Omental fat pad (tissue), 4 donors: Measurements from ENCODE around the gene MAP2K3. TPM values are rescaled to one million over a fixed set of nuclear protein-coding genes. Genes with fewer than 3 reads are reported as not detected.
A peak's percentile ranks its signal among the peaks of the same experiment; 100 is the strongest.
"Not testable (repeated sequence)": the region's sequence is repeated elsewhere in the genome, so short reads cannot be mapped to it uniquely, and the experiment has no call there.

ENCODE experiments used
- ATAC-seq: fragments of 150-250 bp; one replicate; pipeline ENCODE4 v1.9.1; 2016; ENCODE audit warnings: mild to moderate bottlenecking, moderate library complexity; ENCODE audit not compliant: low FRiP score
- DNase-seq: peaks from one replicate; pipeline ENCODE4 v3.0.0-alpha.2; 2019; ENCODE audit warnings: low spot score
- total RNA-seq, 4 donors: library from RNA; depleted of rRNA; stranded (reverse); fragments of >200 nt; gene quantifications; one replicate each; pipeline ENCODE4 v1.1.0, GENCODE V29; 2016
- TF ChIP-seq, protein P1 (sequence below), 3 donors: fragments of 450-650 bp; IDR thresholded peaks; one replicate each; pipeline ENCODE4 v1.5.1; 2016 to 2017; ENCODE audit warnings: antibody characterized with exemption in 3 of 3, mild to moderate bottlenecking in 3 of 3, moderate library complexity in 2 of 3

MAP2K3 gene
- total RNA-seq, 4 donors from 2014 or later = 36.8 to 170 (median 58.5) TPM

DNA sequence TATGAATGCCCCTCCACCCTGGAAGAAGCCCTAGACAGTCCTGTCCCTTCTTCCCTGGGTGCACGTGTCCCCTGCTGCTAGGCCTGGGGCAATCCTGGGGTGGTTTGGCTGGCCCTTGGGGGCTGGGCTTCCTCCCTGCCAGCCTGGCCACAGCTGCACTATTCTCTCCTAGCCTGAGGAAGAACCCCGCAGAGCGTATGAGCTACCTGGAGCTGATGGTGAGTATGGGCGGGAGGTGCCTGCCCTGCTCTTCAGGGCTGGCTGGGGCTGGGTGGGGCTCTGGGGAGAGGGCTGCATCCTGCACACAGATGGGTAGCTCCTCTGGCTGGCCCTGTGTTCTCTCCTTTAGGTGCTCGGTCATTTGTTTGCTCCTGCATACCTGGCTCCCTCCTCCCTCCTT, 28.8 kb downstream of the MAP2K3 start:
- no peak for ATAC-seq
- TF ChIP-seq, protein P1, sequence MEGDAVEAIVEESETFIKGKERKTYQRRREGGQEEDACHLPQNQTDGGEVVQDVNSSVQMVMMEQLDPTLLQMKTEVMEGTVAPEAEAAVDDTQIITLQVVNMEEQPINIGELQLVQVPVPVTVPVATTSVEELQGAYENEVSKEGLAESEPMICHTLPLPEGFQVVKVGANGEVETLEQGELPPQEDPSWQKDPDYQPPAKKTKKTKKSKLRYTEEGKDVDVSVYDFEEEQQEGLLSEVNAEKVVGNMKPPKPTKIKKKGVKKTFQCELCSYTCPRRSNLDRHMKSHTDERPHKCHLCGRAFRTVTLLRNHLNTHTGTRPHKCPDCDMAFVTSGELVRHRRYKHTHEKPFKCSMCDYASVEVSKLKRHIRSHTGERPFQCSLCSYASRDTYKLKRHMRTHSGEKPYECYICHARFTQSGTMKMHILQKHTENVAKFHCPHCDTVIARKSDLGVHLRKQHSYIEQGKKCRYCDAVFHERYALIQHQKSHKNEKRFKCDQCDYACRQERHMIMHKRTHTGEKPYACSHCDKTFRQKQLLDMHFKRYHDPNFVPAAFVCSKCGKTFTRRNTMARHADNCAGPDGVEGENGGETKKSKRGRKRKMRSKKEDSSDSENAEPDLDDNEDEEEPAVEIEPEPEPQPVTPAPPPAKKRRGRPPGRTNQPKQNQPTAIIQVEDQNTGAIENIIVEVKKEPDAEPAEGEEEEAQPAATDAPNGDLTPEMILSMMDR (IDR thresholded peaks at IDR 0.05) = no peak
- no peak for DNase-seq

DNA sequence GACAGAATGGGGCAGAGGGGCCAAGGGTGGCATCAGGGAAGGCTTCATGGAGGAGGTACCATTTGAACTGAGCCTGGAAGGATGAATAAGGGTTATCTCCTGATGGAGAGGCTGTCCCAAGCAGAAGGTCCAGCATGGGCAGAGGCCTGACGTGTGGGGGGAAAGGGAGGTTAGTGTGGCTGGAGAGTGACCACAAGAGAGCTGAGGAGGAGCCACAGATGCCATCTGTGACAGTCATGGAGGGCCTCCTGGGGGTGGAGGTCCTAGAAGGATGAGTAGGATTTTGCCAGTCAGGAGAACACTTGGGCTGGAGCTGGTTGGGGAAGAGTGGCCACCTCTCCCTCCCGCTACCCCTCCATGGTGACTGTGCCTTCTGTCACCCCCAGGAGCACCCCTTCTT, 29.2 kb downstream of the MAP2K3 start:
- ATAC-seq, DNase-seq: not testable (repeated sequence)

DNA sequence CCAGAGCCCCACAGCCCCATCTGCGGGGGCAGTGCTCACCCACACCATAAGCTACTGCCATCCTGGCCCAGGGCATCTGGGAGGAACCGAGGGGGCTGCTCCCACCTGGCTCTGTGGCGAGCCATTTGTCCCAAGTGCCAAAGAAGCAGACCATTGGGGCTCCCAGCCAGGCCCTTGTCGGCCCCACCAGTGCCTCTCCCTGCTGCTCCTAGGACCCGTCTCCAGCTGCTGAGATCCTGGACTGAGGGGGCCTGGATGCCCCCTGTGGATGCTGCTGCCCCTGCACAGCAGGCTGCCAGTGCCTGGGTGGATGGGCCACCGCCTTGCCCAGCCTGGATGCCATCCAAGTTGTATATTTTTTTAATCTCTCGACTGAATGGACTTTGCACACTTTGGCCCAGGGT, 29.8 kb downstream of the MAP2K3 start:
- not testable (repeated sequence) for DNase-seq, ATAC-seq

DNA sequence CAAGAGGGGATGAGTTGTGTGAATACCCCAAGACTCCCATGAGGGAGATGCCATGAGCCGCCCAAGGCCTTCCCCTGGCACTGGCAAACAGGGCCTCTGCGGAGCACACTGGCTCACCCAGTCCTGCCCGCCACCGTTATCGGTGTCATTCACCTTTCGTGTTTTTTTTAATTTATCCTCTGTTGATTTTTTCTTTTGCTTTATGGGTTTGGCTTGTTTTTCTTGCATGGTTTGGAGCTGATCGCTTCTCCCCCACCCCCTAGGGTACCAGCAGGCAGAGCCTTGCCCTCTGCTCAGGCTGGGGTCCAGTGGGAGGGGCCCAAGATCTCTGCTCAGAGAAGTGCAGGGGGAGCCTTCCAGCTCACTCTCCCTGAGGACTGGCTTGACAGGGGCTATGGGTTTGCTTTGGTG, 30.2 kb downstream of the MAP2K3 start:
- DNase-seq, ATAC-seq: not testable (repeated sequence)

DNA sequence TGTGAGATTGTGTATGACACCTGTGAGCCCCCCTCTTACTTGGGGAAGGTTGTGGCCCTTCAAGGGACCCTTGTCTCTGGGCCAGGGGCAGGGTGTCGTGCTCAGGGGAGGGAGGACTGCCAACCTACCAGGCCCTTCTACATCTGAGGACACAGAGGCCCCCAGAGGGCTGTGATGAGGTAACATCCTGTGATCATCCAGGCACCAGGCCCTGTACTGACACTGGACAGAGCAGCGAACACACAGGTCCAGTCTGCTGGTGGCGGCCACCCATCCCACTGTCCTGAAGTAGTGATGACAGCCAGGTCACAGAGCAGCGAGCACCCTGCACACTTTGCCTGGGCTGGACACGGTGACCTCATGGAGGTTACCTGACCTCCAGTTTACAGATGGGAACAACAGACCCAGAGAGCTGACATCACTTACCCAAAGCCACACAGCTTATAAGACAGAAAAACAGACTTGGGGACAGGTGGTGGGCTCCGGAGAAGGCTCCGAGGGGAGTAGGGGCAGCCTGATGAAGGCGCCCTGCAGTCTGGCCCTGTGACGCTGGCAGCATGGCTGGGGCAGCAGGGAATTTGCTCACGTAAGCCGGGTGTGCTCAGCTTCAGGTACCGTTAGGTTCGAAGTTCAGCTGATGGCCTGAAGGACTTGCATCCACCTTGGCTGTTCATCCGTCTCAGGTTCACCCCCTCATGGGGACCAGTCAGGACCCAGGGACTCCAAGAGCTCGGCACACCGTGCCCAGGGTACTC, 30.9 kb downstream of the MAP2K3 start:
- not testable (repeated sequence) for DNase-seq, ATAC-seq

DNA sequence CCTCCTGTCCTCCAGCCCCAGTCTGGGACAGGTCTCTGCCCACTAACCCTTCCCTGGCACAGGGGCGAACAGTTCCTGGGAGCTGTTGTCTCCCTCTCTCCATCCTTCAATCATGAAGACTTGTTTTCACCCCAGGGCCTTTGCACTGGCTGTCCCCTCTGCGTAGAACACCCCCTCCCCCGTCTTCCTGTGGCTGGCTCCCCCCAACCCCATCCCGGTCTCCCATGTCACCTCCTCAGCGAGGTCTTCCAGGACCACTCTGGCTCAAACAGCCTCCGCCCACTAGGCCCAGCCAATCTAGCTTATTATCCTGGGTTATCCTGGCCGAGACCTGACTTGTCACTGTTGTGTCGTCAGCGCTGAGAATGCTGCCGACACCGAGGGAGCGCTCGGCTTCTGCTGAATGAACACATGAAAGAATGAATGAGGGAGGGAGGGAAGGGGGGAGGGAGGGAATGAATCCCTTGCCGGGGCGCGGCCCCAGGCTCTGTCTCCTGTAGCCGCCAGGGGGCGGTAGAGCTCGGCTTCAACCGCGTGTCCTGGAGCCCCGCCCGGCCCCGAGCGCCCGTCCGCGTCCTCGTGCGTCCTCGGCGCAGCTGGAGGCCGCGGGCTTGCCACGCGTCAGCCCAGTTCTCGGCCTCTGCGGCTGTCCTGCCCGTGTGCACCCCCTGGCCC, 31.8 kb downstream of the MAP2K3 start:
- peak; percentile 37 for ATAC-seq
- DNase-seq = not testable (repeated sequence)

DNA sequence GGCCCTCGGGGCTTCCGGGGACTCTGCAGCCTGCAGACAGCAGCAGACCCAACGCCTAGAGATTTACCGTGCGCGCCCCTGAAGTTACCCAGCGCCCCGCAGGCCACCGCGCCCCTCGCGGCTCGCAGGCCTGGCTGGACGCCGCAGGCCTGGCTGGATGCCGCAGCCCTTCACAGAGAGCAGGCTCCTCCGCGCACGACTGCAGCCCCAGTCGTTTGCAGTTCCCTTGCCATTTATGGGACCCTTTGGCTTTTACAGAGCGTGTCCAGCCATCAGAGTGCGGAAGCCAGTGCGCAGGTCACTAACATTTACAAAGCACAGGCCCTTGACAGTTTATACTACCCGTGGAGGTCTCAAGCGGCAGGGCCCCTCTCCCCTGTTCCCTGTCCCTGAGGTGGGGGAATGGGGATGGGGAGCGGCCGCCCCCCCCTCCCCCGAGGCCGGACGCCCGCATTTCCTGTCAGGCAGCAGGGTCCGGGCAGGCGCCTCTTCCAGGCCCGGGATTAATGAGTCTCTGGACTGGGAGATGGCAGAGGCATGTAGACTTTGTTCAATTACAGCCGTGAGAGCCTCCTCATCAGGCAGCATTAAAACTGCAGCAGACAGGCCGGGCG, 32.5 kb downstream of the MAP2K3 start:
- peak; percentile 17 for ATAC-seq
- DNase-seq = not testable (repeated sequence)

DNA sequence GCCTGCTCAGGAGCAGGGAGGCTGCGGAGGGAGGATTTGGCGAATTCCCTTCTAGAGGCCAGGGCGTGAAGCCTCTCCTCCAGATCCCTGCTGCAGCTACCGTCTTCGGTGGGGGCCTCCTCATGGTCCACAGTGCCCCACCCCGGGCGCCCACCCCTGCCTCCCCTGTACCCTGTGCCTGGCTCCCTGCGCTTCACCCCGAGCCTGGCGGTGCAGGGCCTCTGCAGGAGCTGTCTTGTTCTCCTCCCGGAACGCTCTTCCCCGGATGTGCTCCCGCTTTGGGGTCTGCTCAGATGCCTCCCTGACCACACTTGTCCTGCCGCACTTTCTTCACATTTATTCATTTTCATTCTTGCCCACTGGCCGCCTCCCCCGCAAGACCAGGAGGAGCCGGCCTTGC, 33.3 kb downstream of the MAP2K3 start:
- not testable (repeated sequence) for ATAC-seq

DNA sequence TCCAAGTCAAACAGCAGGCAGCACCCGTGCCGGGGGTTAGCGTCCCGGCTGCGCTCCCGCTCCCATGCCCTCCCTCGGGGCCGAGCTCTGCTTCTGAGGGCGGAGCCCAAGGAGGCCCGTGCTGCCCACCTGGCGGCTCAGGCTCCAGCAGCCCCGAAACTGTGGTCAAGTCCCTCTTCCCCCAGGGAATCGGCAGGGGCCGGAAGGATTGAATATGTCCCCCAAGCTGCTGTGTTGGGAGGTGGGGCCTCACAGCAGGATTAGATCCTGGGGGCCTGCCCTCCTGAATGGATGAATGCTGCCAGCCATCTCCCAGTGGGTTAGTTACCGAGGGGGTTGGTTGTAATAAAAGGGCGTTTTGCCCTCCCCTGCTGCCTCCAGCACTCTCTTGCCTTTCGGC, 33.9 kb downstream of the MAP2K3 start:
- no peak for DNase-seq
- no peak for ATAC-seq
- TF ChIP-seq, protein P1 (IDR thresholded peaks at IDR 0.05) = no peak

More for the DNA sequence above, 33.3 kb downstream of the MAP2K3 start:
- DNase-seq = not testable (repeated sequence)

DNA sequence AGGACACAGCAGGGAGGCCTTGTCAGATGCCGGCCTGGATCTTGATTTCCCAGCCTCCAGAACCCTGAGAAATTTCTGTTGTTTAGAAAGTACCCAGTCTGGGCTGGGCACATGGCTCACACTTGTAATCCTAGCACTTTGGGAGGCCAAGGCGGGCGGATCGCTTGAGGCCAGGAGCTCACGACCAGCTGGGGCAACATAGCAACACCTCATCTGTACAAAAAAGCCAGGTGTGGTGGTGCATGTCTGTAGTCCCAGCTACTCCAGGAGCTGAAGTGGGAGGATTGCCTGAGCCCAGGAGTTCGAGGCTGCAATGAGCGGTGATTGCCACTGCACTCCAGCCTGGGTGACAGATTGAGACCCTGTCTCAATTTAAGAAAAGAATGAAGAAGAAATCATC, 34.3 kb downstream of the MAP2K3 start:
- not testable (repeated sequence) for DNase-seq, ATAC-seq

DNA sequence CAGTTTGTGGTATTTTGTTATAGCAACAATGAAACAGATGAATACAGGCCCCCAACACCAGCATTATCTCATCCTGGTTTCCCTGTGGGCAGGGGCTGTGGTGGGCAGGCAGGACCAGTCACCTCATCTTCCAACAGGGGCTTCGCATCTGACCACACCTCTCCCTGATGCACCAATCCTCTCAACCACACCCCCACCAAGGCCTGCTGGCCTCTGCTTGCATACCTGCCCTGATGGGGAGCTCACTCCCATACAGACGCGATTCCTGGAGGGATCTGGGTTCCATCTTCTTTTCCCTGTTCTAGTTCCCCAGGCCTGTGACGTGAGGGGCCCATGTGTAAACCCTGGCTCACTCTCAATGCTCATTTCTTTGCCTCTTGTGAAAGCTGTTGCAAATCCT, 34.7 kb downstream of the MAP2K3 start:
- ATAC-seq, DNase-seq: not testable (repeated sequence)

DNA sequence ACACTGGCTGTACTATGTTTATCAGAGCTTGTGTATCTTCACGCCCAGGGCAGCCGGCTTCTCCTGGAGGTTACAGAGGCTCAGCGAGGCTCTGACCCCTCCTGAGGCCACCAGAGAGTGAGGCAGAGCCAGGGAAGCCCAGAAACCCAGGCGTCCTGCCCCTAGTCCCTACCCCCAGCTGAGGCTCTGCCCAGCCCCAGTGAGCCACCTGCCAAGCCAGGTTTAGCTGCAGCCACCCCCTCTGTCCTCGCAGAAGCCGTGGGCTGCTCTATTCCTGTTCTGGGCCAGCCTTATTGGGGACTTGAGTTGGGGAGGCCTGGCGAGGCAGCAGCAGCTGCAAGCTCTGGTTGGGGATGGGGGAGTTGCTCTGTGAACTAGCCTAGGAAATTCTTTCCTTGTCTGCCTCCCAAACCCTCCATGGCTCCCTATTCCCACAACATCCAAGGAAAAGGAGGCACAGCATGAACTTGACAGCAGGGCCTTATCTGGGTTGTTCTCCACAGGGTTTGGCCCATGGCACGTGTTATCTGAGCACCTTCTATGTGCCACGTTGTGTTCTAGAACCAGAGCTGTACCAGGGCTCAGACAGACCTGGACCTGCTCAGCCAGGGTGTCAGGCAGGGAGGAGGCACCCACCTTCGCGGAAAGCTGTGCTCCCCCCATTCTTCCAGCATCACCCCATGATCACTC, 35.3 kb downstream of the MAP2K3 start:
- not testable (repeated sequence) for ATAC-seq, DNase-seq

DNA sequence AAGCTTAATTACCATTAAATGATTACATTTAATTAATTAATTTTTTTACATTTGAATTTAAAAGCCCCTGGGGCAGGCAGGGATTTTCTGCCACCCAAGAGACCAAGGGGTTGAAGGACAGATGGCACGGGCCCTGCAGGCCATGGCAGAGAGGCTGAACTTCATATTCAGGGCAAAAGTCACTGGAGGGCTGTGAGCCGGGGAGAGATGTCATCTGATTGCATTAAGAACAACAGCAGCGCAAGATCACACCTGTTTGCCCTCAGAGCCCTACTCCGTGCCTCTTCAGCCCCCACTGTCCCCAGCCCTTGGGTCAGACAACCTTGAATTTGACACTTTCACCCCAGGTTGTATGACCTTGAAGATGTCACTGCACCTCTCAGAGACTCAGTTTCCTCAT, 35.9 kb downstream of the MAP2K3 start:
- ATAC-seq, DNase-seq: not testable (repeated sequence)

DNA sequence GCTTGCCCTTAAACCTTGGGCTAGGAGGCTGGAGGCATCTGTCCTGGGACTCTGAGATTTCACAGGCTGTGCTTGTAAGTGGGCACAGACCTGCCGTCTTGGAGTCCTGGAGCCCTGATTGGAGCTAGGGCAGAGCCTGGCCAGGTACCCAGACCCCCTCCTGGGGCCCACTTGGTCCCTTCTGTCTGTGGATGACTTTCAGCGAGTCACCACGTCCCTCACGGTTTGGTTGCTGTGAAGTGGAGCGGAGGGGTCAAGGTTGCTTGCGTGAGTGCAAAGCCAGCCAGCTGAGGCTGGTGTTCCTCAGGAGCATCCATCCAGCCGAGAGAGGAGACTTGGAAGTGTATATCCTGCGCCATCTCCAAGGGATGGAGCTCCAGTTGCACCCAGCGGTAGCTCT, 36.5 kb downstream of the MAP2K3 start:
- not testable (repeated sequence) for ATAC-seq, DNase-seq

DNA sequence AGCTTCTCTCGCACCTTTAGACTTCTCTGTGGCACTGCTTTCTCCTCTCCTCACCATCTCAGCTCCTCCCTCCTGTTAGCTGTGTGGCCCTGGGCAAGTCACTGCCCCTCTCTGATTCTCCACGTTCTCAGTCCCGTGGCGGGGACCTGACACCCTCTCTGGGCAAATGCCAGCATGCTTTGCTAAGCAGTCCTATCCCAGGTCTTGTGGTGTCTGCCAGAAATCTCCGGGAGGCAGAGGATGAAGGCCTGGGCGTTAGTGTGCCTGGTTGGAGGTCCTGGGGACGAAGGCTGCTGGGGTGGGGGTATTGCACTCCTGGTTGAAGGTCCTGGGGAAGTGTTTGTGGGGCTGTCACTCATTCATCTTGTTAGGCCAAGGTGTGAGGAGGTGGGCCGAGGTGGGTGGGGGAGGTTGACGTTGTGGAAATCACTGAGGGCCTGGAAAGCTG, 37.3 kb downstream of the MAP2K3 start:
- ATAC-seq = not testable (repeated sequence)

DNA sequence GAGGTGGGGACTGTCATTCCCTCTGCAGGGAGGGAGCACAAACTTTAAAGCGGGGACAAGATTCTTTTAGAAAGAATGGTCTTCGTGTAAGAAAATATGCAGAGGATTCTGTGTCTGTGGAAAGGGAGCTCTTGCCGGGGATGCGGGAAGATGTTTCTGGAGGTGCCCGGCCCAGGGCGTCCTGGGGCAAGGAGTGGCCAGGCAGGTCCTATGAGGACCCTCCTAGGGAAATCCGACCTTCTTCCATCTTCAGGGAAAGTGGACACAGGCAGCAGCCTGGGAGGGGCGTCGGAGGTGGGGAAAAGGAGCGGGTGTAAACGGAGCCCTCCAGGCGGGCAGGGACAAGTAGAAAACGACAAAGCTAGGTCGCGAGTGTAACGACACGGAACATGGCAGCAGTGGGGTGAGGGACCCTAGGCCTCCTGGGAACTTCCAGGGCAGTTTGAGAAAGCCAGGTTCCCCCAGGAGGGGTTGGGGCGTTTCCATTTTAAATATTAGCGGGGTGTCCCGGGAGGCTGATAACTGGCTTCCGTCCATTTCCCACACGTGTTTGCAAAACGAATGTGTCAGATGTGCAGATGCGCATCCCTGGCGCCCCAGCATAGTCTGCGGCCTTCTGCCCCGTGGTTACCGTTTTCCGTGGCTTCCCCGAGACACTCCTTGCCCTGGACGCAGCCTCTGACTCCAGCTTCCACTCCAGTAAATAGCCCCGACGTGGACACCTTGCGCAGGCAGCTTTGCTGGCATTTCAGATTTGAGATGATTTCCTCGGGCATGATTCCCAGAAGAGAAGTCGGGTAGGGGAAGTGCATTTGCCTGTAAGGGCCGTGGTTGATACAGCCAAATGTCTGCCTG, 39.0 kb downstream of the MAP2K3 start:
- ATAC-seq, DNase-seq: not testable (repeated sequence)

More for the DNA sequence above, 37.3 kb downstream of the MAP2K3 start:
- DNase-seq = not testable (repeated sequence)
